Pancreas (tissue), 10 donors: ENCODE data around the gene COA1. TPM values are rescaled to one million over a fixed set of nuclear protein-coding genes. Genes with fewer than 3 reads are reported as not detected.

Source experiments
- ATAC-seq, 4 donors: fragments of 200-7000 bp; cut with Tn5 transposase; one replicate each; pipeline versions ENCODE4 v1.8.0 to v1.9.1; 2020; ENCODE audit warnings: mild to moderate bottlenecking in 4 of 4, moderate library complexity in 4 of 4
- DNase-seq, 6 donors: peaks; one replicate each; pipeline ENCODE4 v3.0.0-alpha.2; 2020
- FAIRE-seq: peaks from 2 replicates; lab custom pipeline; 2012; peaks lifted over from hg19 to GRCh38; lab: Jason Lieb, UNC
- H3K27ac ChIP-seq, 4 donors: fragments of 200-600 bp; sonication (generic); 1 replicate in 3 of 4; 2 replicates in 1 of 4; pipeline versions ENCODE4 v1.5.0 to v1.8.0; 2020
- H3K27me3 ChIP-seq, 4 donors: fragments of 200-600 bp; one replicate each; pipeline ENCODE4 v1.8.0; 2021
- H3K36me3 ChIP-seq, 3 donors: fragments of 200-600 bp; sonication (generic) in 1 of 3; one replicate each; pipeline versions ENCODE4 v1.5.0 to v1.8.0; 2020 to 2021
- H3K4me1 ChIP-seq, 3 donors: fragments of 200-600 bp; one replicate each; pipeline ENCODE4 v1.8.0; 2021
- H3K4me3 ChIP-seq, 4 donors: fragments of 200-600 bp; sonication (generic) in 2 of 4; one replicate each; pipeline versions ENCODE4 v1.5.0 to v1.8.0; 2020 to 2021
- H3K9me3 ChIP-seq, 4 donors: fragments of 200-600 bp; one replicate each; pipeline ENCODE4 v1.8.0; 2021
- CTCF ChIP-seq, 4 donors: fragments of 200-600 bp; sonication (generic) in 3 of 4; IDR thresholded peaks; one replicate each; pipeline versions ENCODE4 v1.5.0 to v1.8.0; 2021; ENCODE audit warnings: antibody characterized with exemption in 4 of 4
- WGBS, 2 donors: extraction: QIAGEN DNeasy Blood & Tissue Kit; methylation state at CpG; one replicate each; pipeline ENCODE4 v1.1.7; 2013; 5-methylcytosine and 5-hydroxymethylcytosine counted together
- intact Hi-C, 3 donors: fragments of 100-400 bp; cut with DNase I; formaldehyde crosslinking; loops; one replicate each; pipeline versions ENCODE4 v1.11.1 to v1.14.2; 2022
- polyA plus RNA-seq, 2 donors: library from polyadenylated mRNA; stranded (reverse); fragments of 200-250 nt; gene quantifications; one replicate each; pipeline ENCODE4 v1.2.3, GENCODE V29; 2013
- total RNA-seq, 6 donors: library from RNA; stranded (reverse); fragmentation: NEBNext Ultra II Directional in 4 of 6; extraction: Animal tissue kit (Norgen Biotek cat#: 25700) in 4 of 6; gene quantifications; one replicate each; pipeline versions ENCODE4 v1.2.1 to v1.2.4, GENCODE V29; 2021 to 2023
- donor health status: healthy with polysubstance abuse.
- donor health status: DM: no; HTN: no; CAD: no; lungs with moderate emphysema.
- donor health status: DM: no; HTN: no; CAD: no.
- donor health status: control.
- donor health status: control.
- donor health status: Bipolar disorder and iron deficiency.
- donor health status: DM: yes; HTN: yes; CAD: no.
- donor health status: DM: no; HTN: no; CAD: no.
- donor health status: DM: no; HTN: no; CAD: no.
- donor health status: DM: yes; HTN: yes; CAD: no.

The COA1 gene
- total and polyA plus RNA-seq, 8 donors, result 24.6 to 34.4 (median 27.1) TPM

DNA sequence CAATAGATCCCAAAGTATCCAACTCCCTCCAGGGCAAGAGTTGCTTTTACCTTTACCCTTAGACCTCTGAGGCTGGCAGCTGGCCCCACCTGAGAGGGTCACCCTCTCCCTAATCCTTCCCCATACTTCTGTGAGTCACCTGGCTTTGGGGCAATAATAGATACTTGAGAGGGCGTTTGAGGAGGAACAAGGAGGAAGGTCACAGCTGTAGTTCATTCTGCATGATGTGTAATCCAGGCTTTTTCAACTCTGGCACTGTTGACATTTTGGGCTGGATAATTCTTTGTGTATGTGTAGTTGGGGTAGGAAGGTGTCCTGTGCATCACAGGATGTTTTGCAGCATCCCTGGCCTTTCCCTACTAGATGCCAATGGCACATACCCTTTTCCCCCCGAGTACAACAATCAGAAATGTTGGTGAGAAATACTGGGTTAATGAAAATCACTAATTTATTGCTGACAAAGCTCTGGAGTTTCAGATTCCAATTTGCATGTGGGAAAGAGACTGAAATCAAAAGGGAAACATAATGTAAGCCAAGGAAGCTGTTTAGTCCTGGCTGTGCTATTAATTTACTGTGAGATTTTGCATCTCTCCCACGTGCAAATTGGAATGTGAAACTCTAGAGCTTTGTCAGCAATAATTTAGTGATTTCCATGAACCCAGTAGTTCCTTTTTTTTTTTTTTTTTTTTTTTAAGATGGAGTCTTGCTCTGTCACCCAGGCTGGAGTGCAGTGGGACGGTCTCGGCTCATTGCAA, 32.8 kb upstream of the COA1 start:
- no peak overlapping the region for H3K27ac ChIP-seq
- no peaks in the 10 kb centered on the region for H3K27me3 ChIP-seq
- no peak overlapping the region for H3K4me3 ChIP-seq
- 70 to 78% methylated on average over 5 of the region's 5 CpGs for WGBS, 2 donors
- TF ChIP-seq CTCF (IDR thresholded peaks at IDR 0.05), result no peak
- intact Hi-C loops, result no loop called here
- ATAC-seq (no peak), FAIRE-seq (no peak), DNase-seq (no peak)
- H3K9me3 ChIP-seq, result no peaks in the 10 kb centered on the region
- no peaks in the 10 kb centered on the region for H3K36me3 ChIP-seq
- H3K4me1 ChIP-seq, result peaks cover 0 to 25% (median 6%) of the 10 kb centered on the region in 3 donors

DNA sequence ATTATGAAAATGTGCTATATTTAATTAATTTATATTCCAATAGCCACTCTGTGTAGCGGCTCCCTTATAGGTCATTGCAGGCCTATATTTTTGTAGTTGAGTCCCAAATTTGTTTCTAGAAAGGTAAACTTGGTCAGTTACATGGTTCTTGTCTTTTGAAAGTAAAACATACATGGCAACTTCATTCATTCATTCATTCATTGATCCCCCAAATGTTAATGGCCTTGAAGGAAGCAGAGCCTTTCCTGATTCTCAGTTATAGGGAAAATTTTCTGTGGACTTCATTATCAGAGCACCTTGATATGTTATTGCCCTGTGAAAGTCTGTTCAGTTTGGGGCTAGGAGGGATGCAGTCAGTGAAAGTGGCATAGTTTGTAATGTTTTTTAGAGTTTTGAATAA, 32.1 kb upstream of the COA1 start:
- H3K9me3 ChIP-seq, result no peaks in the 10 kb centered on the region
- FAIRE-seq, result no peak
- no peak for DNase-seq
- H3K4me1 ChIP-seq, result peaks cover 0 to 25% (median 6%) of the 10 kb centered on the region in 3 donors
- 97 to 100% methylated on average over 1 of the region's 1 CpG for WGBS, 2 donors
- H3K4me3 ChIP-seq, result no peak overlapping the region
- no peak overlapping the region for H3K27ac ChIP-seq
- no peaks in the 10 kb centered on the region for H3K27me3 ChIP-seq
- TF ChIP-seq CTCF (IDR thresholded peaks at IDR 0.05), result no peak
- no peaks in the 10 kb centered on the region for H3K36me3 ChIP-seq
- ATAC-seq, result no peak
- intact Hi-C loops, result no loop called here

- Histone ChIP-seq H3K27ac (no peak overlapping the region), H3K36me3 (no peaks in the 10 kb centered on the region), H3K4me1 (peaks cover 0 to 25% (median 6%) of the 10 kb centered on the region in 3 donors), H3K4me3 (no peak overlapping the region), H3K27me3 (no peaks in the 10 kb centered on the region), H3K9me3 (no peaks in the 10 kb centered on the region)
- ATAC-seq, result no peak
- WGBS, 2 donors, result 92 to 97% methylated on average over 5 of the region's 5 CpGs
- intact Hi-C loops, result no loop called here
- no peak for TF ChIP-seq CTCF (IDR thresholded peaks at IDR 0.05)
- FAIRE-seq, result no peak
- DNase-seq, result no peak
Measured at GRCh38 chr7:43760861-43761260, 31.5 kb upstream of the COA1 start.

- H3K36me3 ChIP-seq, result no peaks in the 10 kb centered on the region
- 5 to 7% methylated on average over 50 to 56 of the region's 56 CpGs for WGBS, 2 donors
- peaks cover 0 to 11% (median 6%) of the 10 kb centered on the region in 3 donors for H3K4me1 ChIP-seq
- peak overlapping the region; percentile 77 to 90 (median 82) for H3K4me3 ChIP-seq
- H3K27me3 ChIP-seq, result no peaks in the 10 kb centered on the region
- peak overlapping the region in 3 of 4 donors; percentile 60 to 71 (median 65) for H3K27ac ChIP-seq
- TF ChIP-seq CTCF (IDR thresholded peaks at IDR 0.05), result no peak
- ATAC-seq, result peak; percentile 75 to 87 (median 80)
- peak in 5 of 6 donors; percentile 18 to 72 (median 34) for DNase-seq
- FAIRE-seq, result no peak
- intact Hi-C loops, result no loop called here
- H3K9me3 ChIP-seq, result no peaks in the 10 kb centered on the region
Measured at GRCh38 chr7:43758822-43759683, 29.7 kb upstream of the COA1 start.
